ENCODE results near the gene GABBR1. TPM values are rescaled to one million over a fixed set of nuclear protein-coding genes. Genes with fewer than 3 reads are reported as not detected.

The GABBR1 gene
- total RNA-seq, 1 experiment from 2014 or later = 21.8 TPM

- DNase-seq = no peak
- no peaks in the 10 kb centered on the region for H3K36me3 ChIP-seq (replicated peaks; ENCODE audit: control insufficient read depth, insufficient read depth, low read length)
- no peak overlapping the region for H3K4me3 ChIP-seq (ENCODE audit: insufficient read depth, low read depth, low read length)
- H3K27me3 ChIP-seq (ENCODE audit: control insufficient read depth, insufficient read depth, low read length) = no peaks in the 10 kb centered on the region
These were observed 107.7 kb downstream of the GABBR1 start for GRCh38 chr6:29525311-29525639.

GRCh38 chr6:29524444-29525310 is 108.3 kb downstream of the GABBR1 start:
- H3K36me3 ChIP-seq (replicated peaks; ENCODE audit: control insufficient read depth, insufficient read depth, low read length) = no peaks in the 10 kb centered on the region
- no peak overlapping the region for H3K4me3 ChIP-seq (ENCODE audit: insufficient read depth, low read depth, low read length)
- peak; percentile 42 for DNase-seq
- no peaks in the 10 kb centered on the region for H3K27me3 ChIP-seq (ENCODE audit: control insufficient read depth, insufficient read depth, low read length)

GRCh38 chr6:29524044-29524443 is 108.9 kb downstream of the GABBR1 start:
- Histone ChIP-seq H3K27me3 (ENCODE audit: control insufficient read depth, insufficient read depth, low read length) (no peaks in the 10 kb centered on the region), H3K36me3 (replicated peaks; ENCODE audit: control insufficient read depth, insufficient read depth, low read length) (no peaks in the 10 kb centered on the region), H3K4me3 (ENCODE audit: insufficient read depth, low read depth, low read length) (no peak overlapping the region)
- no peak for DNase-seq

GRCh38 chr6:29522227-29522626 is 110.8 kb downstream of the GABBR1 start:
- Histone ChIP-seq H3K36me3 (replicated peaks; ENCODE audit: control insufficient read depth, insufficient read depth, low read length) (no peaks in the 10 kb centered on the region), H3K4me3 (ENCODE audit: insufficient read depth, low read depth, low read length) (no peak overlapping the region), H3K27me3 (ENCODE audit: control insufficient read depth, insufficient read depth, low read length) (no peaks in the 10 kb centered on the region)
- DNase-seq = no peak

GRCh38 chr6:29521006-29521680 is 111.8 kb downstream of the GABBR1 start:
- Histone ChIP-seq H3K36me3 (replicated peaks; ENCODE audit: control insufficient read depth, insufficient read depth, low read length) (no peaks in the 10 kb centered on the region), H3K4me3 (ENCODE audit: insufficient read depth, low read depth, low read length) (no peak overlapping the region), H3K27me3 (ENCODE audit: control insufficient read depth, insufficient read depth, low read length) (no peaks in the 10 kb centered on the region)
- DNase-seq = no peak

GRCh38 chr6:29520232-29520631 is 112.8 kb downstream of the GABBR1 start:
- H3K4me3 ChIP-seq (ENCODE audit: insufficient read depth, low read depth, low read length) = no peak overlapping the region
- no peaks in the 10 kb centered on the region for H3K36me3 ChIP-seq (replicated peaks; ENCODE audit: control insufficient read depth, insufficient read depth, low read length)
- no peak for DNase-seq
- H3K27me3 ChIP-seq (ENCODE audit: control insufficient read depth, insufficient read depth, low read length) = no peaks in the 10 kb centered on the region

GRCh38 chr6:29519291-29520010 is 113.5 kb downstream of the GABBR1 start:
- no peak for DNase-seq
- Histone ChIP-seq H3K4me3 (ENCODE audit: insufficient read depth, low read depth, low read length) (no peak overlapping the region), H3K27me3 (ENCODE audit: control insufficient read depth, insufficient read depth, low read length) (no peaks in the 10 kb centered on the region), H3K36me3 (replicated peaks; ENCODE audit: control insufficient read depth, insufficient read depth, low read length) (no peaks in the 10 kb centered on the region)

GRCh38 chr6:29517728-29518440 is 115.1 kb downstream of the GABBR1 start:
- H3K36me3 ChIP-seq (replicated peaks; ENCODE audit: control insufficient read depth, insufficient read depth, low read length) = no peaks in the 10 kb centered on the region
- H3K4me3 ChIP-seq (ENCODE audit: insufficient read depth, low read depth, low read length) = no peak overlapping the region
- no peak for DNase-seq
- H3K27me3 ChIP-seq (ENCODE audit: control insufficient read depth, insufficient read depth, low read length) = no peaks in the 10 kb centered on the region

GRCh38 chr6:29517245-29517644 is 115.7 kb downstream of the GABBR1 start:
- DNase-seq = no peak
- Histone ChIP-seq H3K36me3 (replicated peaks; ENCODE audit: control insufficient read depth, insufficient read depth, low read length) (no peaks in the 10 kb centered on the region), H3K4me3 (ENCODE audit: insufficient read depth, low read depth, low read length) (no peak overlapping the region), H3K27me3 (ENCODE audit: control insufficient read depth, insufficient read depth, low read length) (no peaks in the 10 kb centered on the region)

GRCh38 chr6:29516108-29516507 is 116.9 kb downstream of the GABBR1 start:
- no peak for DNase-seq

GRCh38 chr6:29510746-29511300 is 122.2 kb downstream of the GABBR1 start:
- H3K27me3 ChIP-seq (ENCODE audit: control insufficient read depth, insufficient read depth, low read length) = no peaks in the 10 kb centered on the region
- H3K4me3 ChIP-seq (ENCODE audit: insufficient read depth, low read depth, low read length) = no peak overlapping the region
- DNase-seq = no peak
- H3K36me3 ChIP-seq (replicated peaks; ENCODE audit: control insufficient read depth, insufficient read depth, low read length) = no peaks in the 10 kb centered on the region

More at GRCh38 chr6:29516108-29516507, 116.9 kb downstream of the GABBR1 start:
- no peaks in the 10 kb centered on the region for H3K27me3 ChIP-seq (ENCODE audit: control insufficient read depth, insufficient read depth, low read length)
- H3K4me3 ChIP-seq (ENCODE audit: insufficient read depth, low read depth, low read length) = no peak overlapping the region
- no peaks in the 10 kb centered on the region for H3K36me3 ChIP-seq (replicated peaks; ENCODE audit: control insufficient read depth, insufficient read depth, low read length)

- DNase-seq = no peak
- H3K4me3 ChIP-seq (ENCODE audit: insufficient read depth, low read depth, low read length) = no peak overlapping the region
- H3K36me3 ChIP-seq (replicated peaks; ENCODE audit: control insufficient read depth, insufficient read depth, low read length) = no peaks in the 10 kb centered on the region
- no peaks in the 10 kb centered on the region for H3K27me3 ChIP-seq (ENCODE audit: control insufficient read depth, insufficient read depth, low read length)
These were observed 122.8 kb downstream of the GABBR1 start for GRCh38 chr6:29510202-29510601.

All from H7 (cell line).